Liver (tissue), 9 donors: Measurements from ENCODE around the gene PACS1. TPM values are rescaled to one million over a fixed set of nuclear protein-coding genes. Genes with fewer than 3 reads are reported as not detected.

Experiments
- DNase-seq: peaks from one replicate; pipeline ENCODE4 v3.0.0-alpha.2; 2017; ENCODE audit warnings: low spot score
- H3K27ac ChIP-seq, 2 donors: one replicate each; pipeline ENCODE4 v1.7.0; 2013; ENCODE audit warnings: inconsistent platforms in 2 of 2, low read length in 2 of 2, control low read depth in 1 of 2, low read depth in 1 of 2, mild to moderate bottlenecking in 1 of 2
- H3K27me3 ChIP-seq, 4 donors: one replicate each; pipeline versions ENCODE4 v1.6.1 to v1.7.0; 2013; ENCODE audit warnings: low read length in 3 of 4, inconsistent platforms in 1 of 4, mild to moderate bottlenecking in 1 of 4, moderate library complexity in 1 of 4; ENCODE audit not compliant: control insufficient read depth in 4 of 4, insufficient read depth in 4 of 4
- H3K36me3 ChIP-seq, 4 donors: one replicate each; pipeline versions ENCODE4 v1.6.1 to v1.7.0; 2013; ENCODE audit warnings: low read length in 3 of 4, mild to moderate bottlenecking in 3 of 4, low read depth in 1 of 4, moderate library complexity in 1 of 4; ENCODE audit not compliant: control insufficient read depth in 4 of 4, insufficient read depth in 3 of 4
- H3K4me1 ChIP-seq, 4 donors: one replicate each; pipeline versions ENCODE4 v1.6.1 to v1.7.0; 2013; ENCODE audit warnings: low read length in 3 of 4, mild to moderate bottlenecking in 3 of 4, moderate library complexity in 1 of 4; ENCODE audit not compliant: control insufficient read depth in 4 of 4, insufficient read depth in 4 of 4
- H3K4me3 ChIP-seq, 3 donors: one replicate each; pipeline versions ENCODE4 v1.6.1 to v1.7.0; 2013; ENCODE audit warnings: low read length in 3 of 3, control low read depth in 1 of 3, low read depth in 1 of 3, mild to moderate bottlenecking in 1 of 3
- H3K9ac ChIP-seq, 2 donors: one replicate each; pipeline ENCODE4 v1.7.0; 2013; ENCODE audit warnings: low read length in 2 of 2, mild to moderate bottlenecking in 2 of 2, moderate library complexity in 2 of 2, control low read depth in 1 of 2, low read depth in 1 of 2
- H3K9me3 ChIP-seq, 4 donors: one replicate each; pipeline versions ENCODE4 v1.6.1 to v1.7.0; 2013; ENCODE audit warnings: low read length in 3 of 4; ENCODE audit not compliant: control insufficient read depth in 4 of 4
- ATF3 ChIP-seq: IDR thresholded peaks from 2 replicates; pipeline ENCODE4 v1.6.1; 2016; ENCODE audit warnings: antibody characterized with exemption
- CTCF ChIP-seq: fragments of 150-350 bp; IDR thresholded peaks from 2 replicates; pipeline ENCODE4 v1.5.1; 2017; ENCODE audit warnings: improper control_type of control experiment, low read depth, low read length; ENCODE audit not compliant: missing input control
- FOXA1 ChIP-seq: IDR thresholded peaks from 2 replicates; pipeline ENCODE4 v1.6.1; 2016; ENCODE audit warnings: antibody characterized with exemption
- FOXA2 ChIP-seq: IDR thresholded peaks from 2 replicates; pipeline ENCODE4 v1.6.1; 2016; ENCODE audit warnings: antibody characterized with exemption
- GABPA ChIP-seq, 2 donors: IDR thresholded peaks in 1 of 2; conservative IDR thresholded peaks in 1 of 2; 2 replicates each; pipeline ENCODE4 v1.6.1; 2016; ENCODE audit warnings: antibody characterized with exemption in 2 of 2, mild to moderate bottlenecking in 1 of 2, moderate library complexity in 1 of 2
- HNF4A ChIP-seq, 2 donors: conservative IDR thresholded peaks; 2 replicates each; pipeline ENCODE4 v1.6.1; 2016; ENCODE audit warnings: antibody characterized with exemption in 2 of 2, mild to moderate bottlenecking in 2 of 2
- HNF4G ChIP-seq: IDR thresholded peaks from 2 replicates; pipeline ENCODE4 v1.6.1; 2016; ENCODE audit warnings: antibody characterized with exemption
- JUND ChIP-seq, 2 donors: IDR thresholded peaks; 2 replicates each; pipeline ENCODE4 v1.6.1; 2016; ENCODE audit warnings: antibody characterized with exemption in 2 of 2
- MAX ChIP-seq: IDR thresholded peaks from 2 replicates; pipeline ENCODE4 v1.6.1; 2016; ENCODE audit warnings: antibody characterized with exemption
- NR2F2 ChIP-seq: IDR thresholded peaks from 2 replicates; pipeline ENCODE4 v1.6.1; 2016; ENCODE audit warnings: antibody characterized with exemption
- RAD21 ChIP-seq, 2 donors: IDR thresholded peaks; 2 replicates each; pipeline ENCODE4 v1.6.1; 2016; ENCODE audit warnings: antibody characterized with exemption in 2 of 2, mild to moderate bottlenecking in 2 of 2
- RXRA ChIP-seq, 2 donors: IDR thresholded peaks; 2 replicates each; pipeline ENCODE4 v1.6.1; 2017 to 2018; ENCODE audit warnings: antibody characterized with exemption in 2 of 2, mild to moderate bottlenecking in 1 of 2
- SP1 ChIP-seq: IDR thresholded peaks from 2 replicates; pipeline ENCODE4 v1.6.1; 2018; ENCODE audit warnings: antibody characterized with exemption, mild to moderate bottlenecking
- TAF1 ChIP-seq: conservative IDR thresholded peaks from 2 replicates; pipeline ENCODE4 v1.6.1; 2016; ENCODE audit warnings: antibody characterized with exemption, mild to moderate bottlenecking
- YY1 ChIP-seq: IDR thresholded peaks from 2 replicates; pipeline ENCODE4 v1.6.1; 2016; ENCODE audit warnings: antibody characterized with exemption, mild to moderate bottlenecking
- ZBTB33 ChIP-seq: IDR thresholded peaks from 2 replicates; pipeline ENCODE4 v1.6.1; 2016; ENCODE audit warnings: antibody characterized with exemption
- WGBS: extraction: QIAGEN DNeasy Blood & Tissue Kit; methylation state at CpG from one replicate; pipeline ENCODE4 v1.1.7; 2013; 5-methylcytosine and 5-hydroxymethylcytosine counted together
- polyA plus RNA-seq, 2 donors: library from polyadenylated mRNA; stranded (reverse) in 1 of 2; unstranded in 1 of 2; fragments of 200-250 nt in 1 of 2; fragments of >200 nt in 1 of 2; fragmentation: Nextera tagmentation in 1 of 2; extraction: Ambion mirVana in 1 of 2; gene quantifications; one replicate each; pipeline versions ENCODE4 v1.2.1 to v1.2.3, GENCODE V29; 2013 to 2015
- total RNA-seq, 2 donors: library from RNA; depleted of rRNA; stranded (reverse); fragments of >200 nt; gene quantifications; one replicate each; pipeline ENCODE4 v1.2.3, GENCODE V29; 2014
- donor health status: healthy.
- donor health status: healthy.
- donor health status: healthy.
- donor health status: healthy.
- donor health status: healthy.

Gene PACS1
- total and polyA plus RNA-seq, 4 donors: 2.7 to 9.1 (median 7.3) TPM

- TF ChIP-seq CTCF: no peak
- no peak for TF ChIP-seq RXRA (IDR thresholded peaks at IDR 0.05)
- no peak for TF ChIP-seq HNF4A (conservative IDR thresholded peaks at IDR 0.05)
- no peak for TF ChIP-seq MAX
- no peak for TF ChIP-seq JUND (IDR thresholded peaks at IDR 0.05)
- no peak for TF ChIP-seq HNF4G
- no peak for TF ChIP-seq FOXA2
- TF ChIP-seq ATF3: no peak
- no peak for TF ChIP-seq FOXA1
- TF ChIP-seq NR2F2: no peak
- no peak for TF ChIP-seq SP1
Observed at GRCh38 chr11:66268952-66269905, 199.2 kb downstream of the PACS1 start (continued).

GRCh38 chr11:66271816-66272215 lies 201.7 kb downstream of the PACS1 start:
- WGBS: 95% methylated on average over 7 of the region's 7 CpGs
- DNase-seq: no peak
- Histone ChIP-seq H3K9me3 (no peaks in the 10 kb centered on the region), H3K4me1 (peaks cover 4 to 23% (median 18%) of the 10 kb centered on the region in 4 donors), H3K36me3 (peaks cover 9 to 49% (median 32%) of the 10 kb centered on the region in 4 donors), H3K4me3 (no peak overlapping the region), H3K27ac (no peak overlapping the region), H3K9ac (no peak overlapping the region), H3K27me3 (no peaks in the 10 kb centered on the region)
- TF ChIP-seq GABPA (IDR thresholded peaks at IDR 0.05 in 1 of 2, conservative IDR thresholded peaks at IDR 0.05 in 1 of 2) (no peak), RAD21 (IDR thresholded peaks at IDR 0.05) (no peak), TAF1 (no peak), SP1 (no peak), YY1 (no peak), JUND (IDR thresholded peaks at IDR 0.05) (no peak), ATF3 (no peak), ZBTB33 (no peak)

GRCh38 chr11:66272596-66272995 lies 202.5 kb downstream of the PACS1 start:
- TF ChIP-seq RAD21 (IDR thresholded peaks at IDR 0.05): no peak
- no peak for TF ChIP-seq NR2F2
- no peak for TF ChIP-seq YY1
- TF ChIP-seq MAX: no peak
- TF ChIP-seq ZBTB33: no peak
- 87% methylated on average over 2 of the region's 2 CpGs for WGBS
- H3K9me3 ChIP-seq: no peaks in the 10 kb centered on the region
- H3K27ac ChIP-seq: no peak overlapping the region
- peaks cover 11 to 49% (median 32%) of the 10 kb centered on the region in 4 donors for H3K36me3 ChIP-seq
- no peak overlapping the region for H3K9ac ChIP-seq
- no peak overlapping the region for H3K4me3 ChIP-seq
- no peak for DNase-seq
- peaks cover 7 to 24% (median 19%) of the 10 kb centered on the region in 4 donors for H3K4me1 ChIP-seq
- no peaks in the 10 kb centered on the region for H3K27me3 ChIP-seq
